HepG2 (cell line): Measurements from ENCODE around the gene ATRIP. TPM values are rescaled to one million over a fixed set of nuclear protein-coding genes. Genes with fewer than 3 reads are reported as not detected.

Source experiments
- ATAC-seq: fragments of 200-7000 bp; cut with Tn5 transposase; 3 replicates; pipeline ENCODE4 v1.9.1; 2020; ENCODE audit warnings: mild to moderate bottlenecking, moderate library complexity
- BruUV-seq: library from RNA; stranded (reverse); fragments of 400-500 nt; replicated peaks from 2 replicates; lab custom pipeline; 2021; lab: Mats Ljungman, UMichigan
- CTCF ChIA-PET: fragments of 300-600 bp; formaldehyde crosslinking; extraction: SDS; loops from one replicate; lab custom pipeline; 2021; ENCODE audit warnings: low total read pairs, inconsistent platforms, low intra/inter-chr PET ratio; lab: Yijun Ruan, JAX
- POLR2A ChIA-PET: fragments of 350-600 bp; sonication (Branson Sonifier 250); formaldehyde crosslinking; loops from one replicate; lab custom pipeline; 2020; ENCODE audit warnings: antibody characterized with exemption, inconsistent platforms; lab: Yijun Ruan, JAX
- DNase-seq: peaks from one replicate; pipeline ENCODE4 v3.0.0-alpha.2; 2015; ENCODE audit warnings: low spot score
- FAIRE-seq: peaks from 3 replicates; lab custom pipeline; 2011; peaks lifted over from hg19 to GRCh38; lab: Jason Lieb, UNC
- H2AFZ ChIP-seq: one replicate; pipeline ENCODE4 v1.6.1; 2011; ENCODE audit warnings: low read length, inconsistent platforms
- H3K27ac ChIP-seq: fragments of 300-600 bp; 3 replicates; pipeline ENCODE4 v1.8.0; 2011; ENCODE audit warnings: mixed run types, mild to moderate bottlenecking, mixed read lengths, low read length, inconsistent platforms; ENCODE audit not compliant: insufficient read depth; ENCODE audit errors: extremely low read length
- H3K27me3 ChIP-seq, 2 experiments: fragments of 200-600 bp in 1 of 2; 2 replicates in 1 of 2; 3 replicates in 1 of 2; pipeline versions ENCODE4 v1.6.0 to v1.8.0; 2011; ENCODE audit warnings: low read length in 2 of 2, mild to moderate bottlenecking in 2 of 2, moderate library complexity in 2 of 2, inconsistent platforms in 1 of 2; ENCODE audit not compliant: insufficient read depth in 2 of 2, control insufficient read depth in 1 of 2
- H3K36me3 ChIP-seq, 2 experiments: fragments of 200-600 bp in 1 of 2; replicated peaks in 1 of 2; 2 replicates in 1 of 2; 3 replicates in 1 of 2; pipeline versions ENCODE4 v1.5.1 to v1.8.0; 2011; ENCODE audit warnings: low read length in 2 of 2, inconsistent platforms in 1 of 2; ENCODE audit not compliant: insufficient read depth in 2 of 2, control insufficient read depth in 1 of 2
- H3K4me1 ChIP-seq: 2 replicates; pipeline ENCODE4 v1.5.1; 2012; ENCODE audit warnings: low read length, inconsistent platforms; ENCODE audit not compliant: insufficient read depth
- H3K4me2 ChIP-seq: 2 replicates; pipeline ENCODE4 v1.6.0; 2011; ENCODE audit warnings: low read depth, low read length, inconsistent platforms
- H3K4me3 ChIP-seq, 3 experiments: fragments of 200-600 bp in 1 of 3; sonication (generic), shearing (Covaris generic) in 1 of 3; replicated peaks in 1 of 3; 2 replicates each; pipeline ENCODE4 v1.5.1; 2011 to 2016; ENCODE audit warnings: low read length in 3 of 3, inconsistent platforms in 2 of 3, low read depth in 2 of 3, mild to moderate bottlenecking in 2 of 3, control low read depth in 1 of 3, mixed read lengths in 1 of 3; ENCODE audit not compliant: insufficient read depth in 1 of 3
- H3K79me2 ChIP-seq: one replicate; pipeline ENCODE4 v1.6.1; 2011; ENCODE audit warnings: low read length, inconsistent platforms; ENCODE audit not compliant: insufficient read depth
- H3K9ac ChIP-seq: 2 replicates; pipeline ENCODE4 v1.6.0; 2011; ENCODE audit warnings: mild to moderate bottlenecking, low read depth, low read length, inconsistent platforms; ENCODE audit not compliant: insufficient read depth
- H3K9me3 ChIP-seq: 2 replicates; pipeline ENCODE4 v1.5.1; 2012; ENCODE audit warnings: mild to moderate bottlenecking, low read length
- H4K20me1 ChIP-seq: 2 replicates; pipeline ENCODE4 v1.6.0; 2011; ENCODE audit warnings: inconsistent platforms, mild to moderate bottlenecking, low read length, moderate library complexity; ENCODE audit not compliant: insufficient read depth
- AKAP8 ChIP-seq: sonication (generic); formaldehyde crosslinking; IDR thresholded peaks from 2 replicates; pipeline ENCODE4 v1.5.1; 2020; ENCODE audit warnings: mild to moderate bottlenecking, missing genetic modification reagents
- ASH2L ChIP-seq: fragments of 300-600, 200-600 bp; sonication (generic); IDR thresholded peaks from 2 replicates; pipeline ENCODE4 v1.7.0; 2017; ENCODE audit warnings: low read depth, mild to moderate bottlenecking, moderate library complexity, mixed read lengths, low read length; ENCODE audit not compliant: insufficient read length
- CEBPG ChIP-seq: IDR thresholded peaks from 2 replicates; pipeline ENCODE4 v1.6.1; 2016
- CENPBD1 ChIP-seq: sonication (generic); formaldehyde crosslinking; IDR thresholded peaks from 2 replicates; pipeline ENCODE4 v1.8.0; 2022; ENCODE audit warnings: missing genetic modification reagents, low read depth, mild to moderate bottlenecking, borderline replicate concordance
- HNF4A ChIP-seq: sonication (generic); formaldehyde crosslinking; IDR thresholded peaks from 2 replicates; pipeline ENCODE4 v1.4.0; 2020; ENCODE audit warnings: missing genetic modification reagents
- MAFF ChIP-seq: IDR thresholded peaks from 2 replicates; pipeline ENCODE4 v1.6.1; 2011; ENCODE audit warnings: low read depth, low read length, improper control_type of control experiment
- PAXIP1 ChIP-seq: sonication (generic); formaldehyde crosslinking; conservative IDR thresholded peaks from 2 replicates; pipeline ENCODE4 v1.4.0; 2020; ENCODE audit warnings: mild to moderate bottlenecking, missing genetic modification reagents, moderate library complexity
- PITX1 ChIP-seq: sonication (generic); formaldehyde crosslinking; IDR thresholded peaks from 2 replicates; pipeline ENCODE4 v1.5.1; 2020; ENCODE audit warnings: mild to moderate bottlenecking, missing genetic modification reagents
- PRMT3 ChIP-seq: sonication (generic); formaldehyde crosslinking; IDR thresholded peaks from 2 replicates; pipeline ENCODE4 v1.8.1; 2022; ENCODE audit warnings: low read depth, mild to moderate bottlenecking, moderate library complexity, missing genetic modification reagents, borderline replicate concordance
- RFXANK ChIP-seq: IDR thresholded peaks from 2 replicates; pipeline ENCODE4 v1.6.1; 2016
- RORA ChIP-seq: sonication (generic); formaldehyde crosslinking; IDR thresholded peaks from 2 replicates; pipeline ENCODE4 v1.5.0; 2020; ENCODE audit warnings: mild to moderate bottlenecking, missing genetic modification reagents, moderate library complexity
- SMC3 ChIP-seq: IDR thresholded peaks from 2 replicates; pipeline ENCODE4 v1.6.1; 2011; ENCODE audit warnings: low read length, improper control_type of control experiment
- SMYD3 ChIP-seq: sonication (generic); formaldehyde crosslinking; IDR thresholded peaks from 2 replicates; pipeline ENCODE4 v1.8.1; 2023; ENCODE audit warnings: mild to moderate bottlenecking, missing genetic modification reagents
- SOX6 ChIP-seq, 2 experiments: fragments of 450-650 bp in 1 of 2; sonication (generic) in 1 of 2; formaldehyde crosslinking in 1 of 2; IDR thresholded peaks; 2 replicates each; pipeline versions ENCODE4 v1.4.0 to v1.6.1; 2017 to 2020; ENCODE audit warnings: antibody characterized with exemption in 1 of 2, mild to moderate bottlenecking in 1 of 2, missing genetic modification reagents in 1 of 2
- ZBTB49 ChIP-seq: sonication (generic); formaldehyde crosslinking; IDR thresholded peaks from 2 replicates; pipeline ENCODE4 v1.4.0; 2020; ENCODE audit warnings: missing genetic modification reagents, borderline replicate concordance
- ZNF225 ChIP-seq: sonication (generic); formaldehyde crosslinking; IDR thresholded peaks from 2 replicates; pipeline ENCODE4 v1.4.0; 2020; ENCODE audit warnings: mild to moderate bottlenecking, missing genetic modification reagents
- ZNF761 ChIP-seq: sonication (generic); formaldehyde crosslinking; conservative IDR thresholded peaks from 2 replicates; pipeline ENCODE4 v1.4.0; 2020; ENCODE audit warnings: mild to moderate bottlenecking, missing genetic modification reagents
- ZNF83 ChIP-seq: sonication (generic); formaldehyde crosslinking; IDR thresholded peaks from 2 replicates; pipeline ENCODE4 v1.4.0; 2020; ENCODE audit warnings: missing genetic modification reagents, mild to moderate bottlenecking, borderline replicate concordance
- WGBS: methylation state at CpG from one replicate; pipeline ENCODE4 v1.1.6; 2017; ENCODE audit warnings: low lambda C conversion rate; 5-methylcytosine and 5-hydroxymethylcytosine counted together
- in situ Hi-C: cut with HindIII; loops from 2 replicates; pipeline ENCODE4 v1.10.0; 2017; ENCODE audit warnings: low pct_unique_long_range_greater_than_20kb; ENCODE audit not compliant: extremely low pct_ligation_motif_present
- intact Hi-C: fragments of 100-400 bp; cut with micrococcal nuclease; formaldehyde crosslinking; loops from one replicate; pipeline ENCODE4 v1.10.0; 2022; ENCODE audit not compliant: unreplicated experiment
- polyA plus RNA-seq, 8 experiments: library from polyadenylated mRNA; depleted of rRNA in 3 of 8; stranded (reverse) in 7 of 8; unstranded in 1 of 8; fragments of >200 nt; fragmentation: Illumina TruSeq in 4 of 8; extraction: Trizol in 4 of 8; gene quantifications; 2 replicates each; pipeline versions ENCODE4 v1.2.1 to v1.2.3, GENCODE V29; 2011 to 2016; ENCODE audit warnings: low read depth in 4 of 8, missing spikeins in 1 of 8, mixed read lengths in 1 of 8; ENCODE audit not compliant: insufficient read depth in 1 of 8
- total RNA-seq, 5 experiments: library from RNA; depleted of rRNA; stranded (reverse); fragments of >200 nt; fragmentation: Illumina TruSeq; extraction: Trizol; gene quantifications; 2 replicates each; pipeline ENCODE4 v1.2.3, GENCODE V29; 2016; ENCODE audit warnings: low read depth in 1 of 5

Gene ATRIP
- total and polyA plus RNA-seq, 2 of the 13 experiments (the other 11 are each of a cell fraction or from before 2014, with no cell fraction given): 5.1 to 12.5 TPM

GRCh38 chr3:48440590-48440958 lies 6.0 kb upstream of the ATRIP start (continued):
- no peak for TF ChIP-seq RORA (CRISPR knock-in tag)

GRCh38 chr3:48441940-48442339 lies 4.6 kb upstream of the ATRIP start:
- Histone ChIP-seq H3K9ac (peak overlapping the region; percentile 58; the same call in 1 of the 2 replicates), H3K4me3 (peak overlapping the region; percentile 90 to 95 (median 93); a peak in 4 of 6 replicates), H3K27ac (peak overlapping the region; percentile 73), H3K27me3 (no peaks in the 10 kb centered on the region; a peak in 1 of 5 replicates), H3K4me1 (peaks cover 44% of the 10 kb centered on the region), H3K36me3 (peaks cover 2 to 9% of the 10 kb centered on the region in 2 experiments; a peak in 2 of 5 replicates), H3K79me2 (peaks cover 28% of the 10 kb centered on the region), H4K20me1 (peaks cover 7% of the 10 kb centered on the region), H2AFZ (no peak overlapping the region), H3K4me2 (peak overlapping the region; percentile 79), H3K9me3 (no peaks in the 10 kb centered on the region)
- WGBS: 22% methylated on average over 6 of the region's 6 CpGs
- no TSS peak for BruUV-seq
- intact Hi-C loops: no loop called here
- FAIRE-seq (no peak), ATAC-seq (no peak), DNase-seq (peak; percentile 53)
- POLR2A ChIA-PET: interaction anchor here (0.7 to 5.8 kb wide), 4 partner anchors 9 to 112 kb away, joined by 3 to 120 read pairs (median 8); partner anchors contain the start of gene PLXNB1
- in situ Hi-C loops: no loop called here
- CTCF ChIA-PET: no interaction called here
- no peak for TF ChIP-seq ZBTB49
- no peak for TF ChIP-seq ZNF83 (CRISPR knock-in tag)
- TF ChIP-seq ZNF225: no peak
- TF ChIP-seq PRMT3 (CRISPR knock-in tag): no peak
- TF ChIP-seq SMC3: 0 out of 2 replicates have a peak, but pooled peaks have one; percentile 11
- no peak for TF ChIP-seq AKAP8 (CRISPR knock-in tag)
- TF ChIP-seq ASH2L: no peak
- no peak for TF ChIP-seq RFXANK (CRISPR knock-in tag)
- TF ChIP-seq CENPBD1: no peak
- TF ChIP-seq MAFF: no peak
- no peak for TF ChIP-seq SMYD3 (CRISPR knock-in tag)
- TF ChIP-seq PITX1 (CRISPR knock-in tag): peak; percentile 78
- TF ChIP-seq SOX6 (IDR thresholded peaks at IDR 0.05): no peak
- TF ChIP-seq SOX6 (CRISPR knock-in tag; IDR thresholded peaks at IDR 0.05): peak; percentile 27; the same call in 1 of the 2 replicates
- 0 out of 2 replicates have a peak, but pooled peaks have one; percentile 45 for TF ChIP-seq CEBPG (CRISPR knock-in tag)
- peak; percentile 48 for TF ChIP-seq HNF4A
- peak; percentile 43 for TF ChIP-seq PAXIP1 (CRISPR knock-in tag)
- TF ChIP-seq ZNF761 (CRISPR knock-in tag): no peak
